Fibroblast of lung (primary cell): Measurements from ENCODE around the gene AGAP1. TPM values are rescaled to one million over a fixed set of nuclear protein-coding genes. Genes with fewer than 3 reads are reported as not detected.

ENCODE experiments used
- DNase-seq, 2 donors: peaks; one replicate each; pipeline versions ENCODE4 v3.0.0 to v3.0.0-alpha.2; 2010; ENCODE audit warnings: low read depth in 2 of 2
- H2AFZ ChIP-seq: 2 replicates; pipeline ENCODE4 v1.5.1; 2012; ENCODE audit warnings: low read length, control low read depth, inconsistent platforms
- H3K27ac ChIP-seq: 2 replicates; pipeline ENCODE4 v1.5.1; 2011; ENCODE audit warnings: low read length, control low read depth; ENCODE audit not compliant: insufficient read depth
- H3K27me3 ChIP-seq: 2 replicates; pipeline ENCODE4 v1.5.1; 2011; ENCODE audit warnings: mild to moderate bottlenecking, low read length; ENCODE audit not compliant: control insufficient read depth, insufficient read depth
- H3K36me3 ChIP-seq: 2 replicates; pipeline ENCODE4 v1.5.1; 2011; ENCODE audit warnings: low read length; ENCODE audit not compliant: control insufficient read depth, insufficient read depth
- H3K4me1 ChIP-seq: 2 replicates; pipeline ENCODE4 v1.5.1; 2011; ENCODE audit warnings: low read length; ENCODE audit not compliant: control insufficient read depth, insufficient read depth; ENCODE audit errors: extremely low read depth
- H3K4me2 ChIP-seq: 2 replicates; pipeline ENCODE4 v1.5.1; 2011; ENCODE audit warnings: low read length, control low read depth; ENCODE audit not compliant: insufficient read depth; ENCODE audit errors: extremely low read depth
- H3K4me3 ChIP-seq, 4 experiments: fragments of 200-600 bp in 1 of 4; sonication (generic) in 1 of 4; replicated peaks in 1 of 4; 2 replicates each; pipeline ENCODE4 v1.5.1; 2011 to 2016; ENCODE audit warnings: low read length in 4 of 4, low read depth in 3 of 4, mild to moderate bottlenecking in 3 of 4, control low read depth in 2 of 4, inconsistent platforms in 1 of 4, mixed read lengths in 1 of 4; ENCODE audit not compliant: insufficient read depth in 1 of 4; ENCODE audit errors: control extremely low read depth in 1 of 4
- H3K79me2 ChIP-seq: 2 replicates; pipeline ENCODE4 v1.5.1; 2012; ENCODE audit warnings: mild to moderate bottlenecking, low read length, inconsistent platforms; ENCODE audit not compliant: control insufficient read depth, insufficient read depth
- H3K9ac ChIP-seq: 2 replicates; pipeline ENCODE4 v1.5.1; 2011; ENCODE audit warnings: mild to moderate bottlenecking, low read length, control low read depth; ENCODE audit not compliant: insufficient read depth
- H3K9me3 ChIP-seq: 2 replicates; pipeline ENCODE4 v1.5.1; 2012; ENCODE audit warnings: low read depth, low read length; ENCODE audit not compliant: control insufficient read depth, insufficient read depth
- H4K20me1 ChIP-seq: 2 replicates; pipeline ENCODE4 v1.5.1; 2011; ENCODE audit warnings: low read length; ENCODE audit not compliant: control insufficient read depth, insufficient read depth; ENCODE audit errors: extremely low read depth
- CTCF ChIP-seq, 2 donors: IDR thresholded peaks in 1 of 2; conservative IDR thresholded peaks in 1 of 2; 1 replicate in 1 of 2; 2 replicates in 1 of 2; pipeline ENCODE4 v1.5.1; 2011 to 2012; ENCODE audit warnings: low read length in 2 of 2, control low read depth in 1 of 2, inconsistent platforms in 1 of 2, low read depth in 1 of 2, mild to moderate bottlenecking in 1 of 2
- EZH2 ChIP-seq: IDR thresholded peaks from 2 replicates; pipeline ENCODE4 v1.5.1; 2012; ENCODE audit warnings: low read length, control low read depth, mild to moderate bottlenecking; ENCODE audit errors: missing control alignments
- polyA plus RNA-seq, 2 donors: library from polyadenylated mRNA; depleted of rRNA in 1 of 2; stranded (reverse) in 1 of 2; unstranded in 1 of 2; fragments of >200 nt; gene quantifications; 2 replicates each; pipeline ENCODE4 v1.2.1, GENCODE V29; 2011 to 2012; ENCODE audit warnings: missing spikeins in 1 of 2
- total RNA-seq: library from RNA; depleted of rRNA; stranded (reverse); fragments of >200 nt; gene quantifications from 2 replicates; pipeline ENCODE4 v1.2.1, GENCODE V29; 2014

The AGAP1 gene
- total and polyA plus RNA-seq, 2 donors (not counting 1 experiment from before 2014, with no cell fraction given): 10.6 to 14.0 TPM

DNA sequence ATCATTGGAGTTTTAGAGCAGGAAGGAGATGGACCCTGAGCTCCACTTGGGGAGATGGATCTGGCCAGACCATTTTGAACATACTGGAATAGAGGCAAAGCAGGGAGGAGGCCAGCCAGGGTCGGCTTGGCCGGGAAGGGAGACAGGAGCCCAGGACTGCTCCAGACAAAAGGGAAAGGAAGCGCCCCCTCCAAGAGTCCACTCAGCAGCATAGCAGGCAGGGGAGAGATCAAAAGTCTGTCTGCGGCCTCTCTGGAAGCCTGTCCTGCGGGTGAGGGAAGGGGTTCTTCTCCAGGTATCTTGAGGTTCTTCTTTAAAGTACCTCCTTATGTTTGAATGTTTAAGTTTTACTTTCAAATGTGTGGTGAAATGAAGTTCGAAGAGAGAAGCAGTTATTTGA, 548.2 kb downstream of the AGAP1 start:
- H3K79me2 ChIP-seq: no peaks in the 10 kb centered on the region
- peaks cover 3% of the 10 kb centered on the region for H3K36me3 ChIP-seq
- no peaks in the 10 kb centered on the region for H3K9me3 ChIP-seq
- no peak overlapping the region for H2AFZ ChIP-seq
- TF ChIP-seq EZH2 (no peak), CTCF (conservative IDR thresholded peaks at IDR 0.05 in 1 of 2, IDR thresholded peaks at IDR 0.05 in 1 of 2; ENCODE audit: low read depth in 1 of 2, low read length in 2 of 2) (no peak)
- no peak overlapping the region for H3K4me2 ChIP-seq
- H3K27me3 ChIP-seq: no peaks in the 10 kb centered on the region
- no peak overlapping the region for H3K9ac ChIP-seq
- H4K20me1 ChIP-seq: no peaks in the 10 kb centered on the region
- H3K4me1 ChIP-seq: no peaks in the 10 kb centered on the region
- DNase-seq: no peak
- H3K27ac ChIP-seq: no peak overlapping the region
- no peak overlapping the region for H3K4me3 ChIP-seq

DNA sequence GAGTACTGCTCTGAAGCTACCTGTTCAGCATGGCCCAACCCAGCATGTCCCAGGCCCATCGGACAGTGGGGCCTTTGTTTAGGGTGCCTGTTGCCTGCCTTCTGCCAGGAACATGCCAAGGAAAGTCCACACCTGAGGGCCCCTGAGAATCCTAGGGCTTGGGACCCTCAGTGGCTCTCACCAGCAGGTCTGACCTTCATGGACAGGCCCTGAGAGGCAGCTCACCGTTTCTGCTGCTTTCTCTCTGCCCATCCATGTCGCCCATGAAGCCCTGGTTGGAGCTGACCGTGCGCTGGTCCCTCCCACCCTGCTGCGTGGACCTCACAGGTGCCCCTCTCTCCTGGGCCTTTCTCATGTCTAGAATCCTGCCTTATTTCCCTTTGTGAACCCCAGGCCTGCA, 550.3 kb downstream of the AGAP1 start:
- H3K4me3 ChIP-seq: no peak overlapping the region
- no peaks in the 10 kb centered on the region for H3K9me3 ChIP-seq
- no peak overlapping the region for H3K27ac ChIP-seq
- H2AFZ ChIP-seq: no peak overlapping the region
- H4K20me1 ChIP-seq: no peaks in the 10 kb centered on the region
- H3K27me3 ChIP-seq: no peaks in the 10 kb centered on the region
- DNase-seq: no peak
- no peaks in the 10 kb centered on the region for H3K4me1 ChIP-seq
- TF ChIP-seq EZH2 (no peak), CTCF (conservative IDR thresholded peaks at IDR 0.05 in 1 of 2, IDR thresholded peaks at IDR 0.05 in 1 of 2; ENCODE audit: low read depth in 1 of 2, low read length in 2 of 2) (no peak)
- peaks cover 3% of the 10 kb centered on the region for H3K36me3 ChIP-seq
- no peak overlapping the region for H3K9ac ChIP-seq
- no peak overlapping the region for H3K4me2 ChIP-seq
- H3K79me2 ChIP-seq: no peaks in the 10 kb centered on the region

DNA sequence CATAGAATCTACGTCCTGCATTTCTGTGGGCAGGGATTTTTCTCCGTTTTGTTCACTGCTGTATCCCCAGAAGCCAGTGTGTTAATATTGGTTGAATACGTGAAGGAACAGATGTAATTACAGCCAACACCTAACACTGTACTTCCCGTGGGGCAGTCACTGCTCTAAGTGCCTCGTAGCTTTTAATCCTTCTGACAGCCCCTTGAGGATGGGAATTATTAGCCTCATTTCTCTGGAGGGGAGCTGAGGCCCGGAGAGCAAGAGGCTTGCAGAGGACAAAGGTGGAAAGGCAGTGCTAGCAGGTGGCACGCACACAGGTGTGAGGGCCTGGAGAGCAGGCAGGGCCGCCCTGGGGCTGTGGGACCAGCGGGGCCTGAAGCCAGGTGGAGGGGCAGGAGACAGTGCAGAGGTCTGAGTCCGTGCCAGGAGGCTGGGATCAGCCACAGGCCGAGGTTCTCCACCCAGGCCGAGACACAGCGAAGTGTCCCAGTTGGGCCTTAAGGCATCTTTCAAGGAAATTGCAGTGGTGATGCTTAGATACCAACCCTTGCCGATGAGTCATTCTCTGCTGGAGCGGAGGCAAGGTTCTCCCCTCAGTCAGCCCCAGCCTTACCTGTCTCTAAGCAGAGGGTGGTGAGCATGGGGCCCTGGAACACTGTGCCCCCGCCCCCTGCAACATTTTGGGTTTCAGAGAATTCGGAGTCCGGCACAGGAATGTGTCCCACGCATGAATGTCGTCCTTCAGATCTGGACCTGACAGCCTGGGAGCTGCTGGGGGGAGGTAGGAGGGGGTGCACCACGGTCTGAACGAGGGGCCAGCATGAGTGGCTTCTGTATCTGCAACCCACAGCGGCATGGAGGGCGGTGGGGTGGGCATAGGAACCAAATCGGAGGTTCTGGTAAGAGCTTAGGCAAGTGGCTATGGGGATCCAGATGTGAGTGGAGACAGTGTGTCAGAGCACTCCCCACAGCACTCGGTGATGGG, 551.7 kb downstream of the AGAP1 start:
- H3K4me2 ChIP-seq: no peak overlapping the region
- no peaks in the 10 kb centered on the region for H4K20me1 ChIP-seq
- no peak overlapping the region for H3K4me3 ChIP-seq
- no peak overlapping the region for H3K27ac ChIP-seq
- H2AFZ ChIP-seq: no peak overlapping the region
- no peak for DNase-seq
- H3K9me3 ChIP-seq: no peaks in the 10 kb centered on the region
- H3K27me3 ChIP-seq: no peaks in the 10 kb centered on the region
- no peak overlapping the region for H3K9ac ChIP-seq
- H3K79me2 ChIP-seq: no peaks in the 10 kb centered on the region
- H3K36me3 ChIP-seq: peaks cover 2% of the 10 kb centered on the region
- no peaks in the 10 kb centered on the region for H3K4me1 ChIP-seq
- TF ChIP-seq EZH2: no peak
